IgD-negative memory B cell (primary cell): ENCODE data around the gene FAM90A26. TPM values are rescaled to one million over a fixed set of nuclear protein-coding genes. Genes with fewer than 3 reads are reported as not detected.
"Not testable (repeated sequence)": the region's sequence is repeated elsewhere in the genome, so short reads cannot be mapped to it uniquely, and the experiment has no call there.

Experiments
- H3K27ac Mint-ChIP-seq, 3 donors: one replicate each; pipeline ENCODE4 v1.8.0; 2020 to 2022; ENCODE audit warnings: mild to moderate bottlenecking in 3 of 3, mixed read lengths in 3 of 3, moderate library complexity in 1 of 3
- H3K27me3 Mint-ChIP-seq: one replicate; pipeline ENCODE4 v1.8.0; 2021; ENCODE audit warnings: mixed read lengths
- H3K36me3 Mint-ChIP-seq: one replicate; pipeline ENCODE4 v1.8.0; 2020; ENCODE audit warnings: mild to moderate bottlenecking, mixed read lengths
- H3K4me1 Mint-ChIP-seq, 3 donors: one replicate each; pipeline ENCODE4 v1.8.0; 2020 to 2022; ENCODE audit warnings: mixed read lengths in 3 of 3, mild to moderate bottlenecking in 1 of 3
- H3K4me3 Mint-ChIP-seq, 4 donors: one replicate each; pipeline ENCODE4 v1.8.0; 2020 to 2022; ENCODE audit warnings: mild to moderate bottlenecking in 4 of 4, mixed read lengths in 4 of 4, moderate library complexity in 3 of 4
- H3K9me3 Mint-ChIP-seq, 3 donors: one replicate each; pipeline ENCODE4 v1.8.0; 2020 to 2021; ENCODE audit warnings: mixed read lengths in 3 of 3, mild to moderate bottlenecking in 1 of 3
- polyA plus RNA-seq: library from polyadenylated mRNA; unstranded; fragments of 300-500 nt; fragmentation: Illumina TruSeq; gene quantifications from one replicate; pipeline ENCODE4 v1.2.3, GENCODE V29; 2021

The FAM90A26 gene, protein sequence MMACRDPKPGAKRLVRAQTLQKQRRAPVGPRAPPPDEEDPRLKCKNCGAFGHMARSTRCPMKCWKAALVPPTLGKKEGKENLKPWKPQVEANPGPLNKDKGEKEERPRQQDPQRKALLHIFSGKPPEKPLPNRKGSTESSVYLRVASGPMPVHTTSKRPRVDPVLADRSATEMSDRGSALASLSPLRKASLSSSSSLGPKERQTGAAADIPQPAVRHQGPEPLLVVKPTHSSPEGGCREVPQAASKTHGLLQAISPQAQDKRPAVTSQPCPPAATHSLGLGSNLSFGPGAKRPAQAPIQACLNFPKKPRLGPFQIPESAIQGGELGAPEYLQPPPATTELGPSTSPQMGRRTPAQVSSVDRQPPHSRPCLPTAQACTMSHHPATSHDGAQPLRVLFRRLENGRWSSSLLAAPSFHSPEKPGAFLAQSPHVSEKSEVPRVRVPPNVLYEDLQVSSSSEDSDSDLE
- not detected for polyA plus RNA-seq

GRCh38 chr4:9169791-9170459 is at the start of gene FAM90A26:
Gene FAM90A26 (plus strand): TSS chr4:9170409. CDS start chr4:9173173, 2,764 bp downstream.
- not testable (repeated sequence) for H3K27ac Mint-ChIP-seq, H3K4me3 Mint-ChIP-seq, H3K27me3 Mint-ChIP-seq, H3K36me3 Mint-ChIP-seq, H3K4me1 Mint-ChIP-seq, H3K9me3 Mint-ChIP-seq

GRCh38 chr4:9122711-9123110 is 47.5 kb upstream of the FAM90A26 start:
- not testable (repeated sequence) for H3K36me3 Mint-ChIP-seq, H3K27ac Mint-ChIP-seq, H3K9me3 Mint-ChIP-seq, H3K27me3 Mint-ChIP-seq, H3K4me3 Mint-ChIP-seq, H3K4me1 Mint-ChIP-seq

DNA sequence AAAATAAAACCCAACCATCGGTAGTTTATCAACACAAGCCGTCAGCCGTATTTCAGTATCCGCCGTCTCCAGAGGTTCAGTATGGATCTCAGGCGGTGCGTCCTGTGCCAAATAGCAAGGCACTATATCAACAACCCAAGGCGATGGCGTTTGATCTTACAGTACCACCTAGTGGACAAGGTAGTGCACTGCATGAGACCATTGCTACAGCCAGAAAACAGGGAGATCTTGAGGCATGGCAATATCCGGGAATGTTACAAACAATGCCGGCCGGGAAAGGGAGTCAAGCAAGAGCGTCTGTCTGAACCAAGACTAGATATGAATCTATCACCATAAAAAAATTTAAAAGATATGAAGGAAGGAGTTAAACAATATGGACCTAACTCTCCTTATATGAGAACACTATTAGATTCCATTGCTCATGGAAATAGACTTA is 46.6 kb upstream of the FAM90A26 start:
- not testable (repeated sequence) for H3K4me1 Mint-ChIP-seq, H3K4me3 Mint-ChIP-seq

GRCh38 chr4:9125601-9126161 is 44.5 kb upstream of the FAM90A26 start:
- not testable (repeated sequence) for H3K4me1 Mint-ChIP-seq, H3K36me3 Mint-ChIP-seq, H3K9me3 Mint-ChIP-seq, H3K4me3 Mint-ChIP-seq, H3K27ac Mint-ChIP-seq, H3K27me3 Mint-ChIP-seq

More for the DNA sequence above, 46.6 kb upstream of the FAM90A26 start:
- H3K27ac Mint-ChIP-seq, H3K27me3 Mint-ChIP-seq, H3K9me3 Mint-ChIP-seq, H3K36me3 Mint-ChIP-seq: not testable (repeated sequence)

- H3K27ac Mint-ChIP-seq, H3K27me3 Mint-ChIP-seq, H3K4me3 Mint-ChIP-seq: not testable (repeated sequence)
Measured at GRCh38 chr4:9131420-9131819, 38.8 kb upstream of the FAM90A26 start.

GRCh38 chr4:9132849-9133248 is 37.4 kb upstream of the FAM90A26 start:
- H3K4me1 Mint-ChIP-seq, H3K9me3 Mint-ChIP-seq: not testable (repeated sequence)

More at GRCh38 chr4:9131420-9131819, 38.8 kb upstream of the FAM90A26 start:
- H3K36me3 Mint-ChIP-seq, H3K9me3 Mint-ChIP-seq, H3K4me1 Mint-ChIP-seq: not testable (repeated sequence)

DNA sequence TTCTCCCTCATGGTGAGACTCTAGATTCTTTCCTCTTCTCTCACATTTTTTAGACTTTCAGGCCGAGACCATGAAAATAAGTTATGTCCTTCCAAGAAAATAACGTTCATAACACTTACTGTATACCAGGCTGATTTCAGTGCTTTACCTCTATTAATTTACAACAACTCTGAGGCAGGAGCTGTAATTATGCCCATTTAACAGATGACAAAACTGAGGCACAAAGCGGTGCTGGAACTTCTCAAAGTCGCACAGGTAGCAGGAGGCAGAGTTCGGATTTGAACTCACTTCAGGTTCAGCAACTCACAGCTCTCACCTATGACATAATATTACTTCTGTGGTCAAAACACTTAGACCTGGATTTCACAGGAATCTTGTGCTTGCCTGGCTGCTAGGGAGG is 36.2 kb upstream of the FAM90A26 start:
- H3K9me3 Mint-ChIP-seq, H3K4me3 Mint-ChIP-seq, H3K4me1 Mint-ChIP-seq, H3K36me3 Mint-ChIP-seq, H3K27me3 Mint-ChIP-seq, H3K27ac Mint-ChIP-seq: not testable (repeated sequence)

More at GRCh38 chr4:9132849-9133248, 37.4 kb upstream of the FAM90A26 start:
- H3K27ac Mint-ChIP-seq, H3K27me3 Mint-ChIP-seq, H3K36me3 Mint-ChIP-seq: not testable (repeated sequence)
- peak overlapping the region in 1 of 4 donors; percentile 47 for H3K4me3 Mint-ChIP-seq

DNA sequence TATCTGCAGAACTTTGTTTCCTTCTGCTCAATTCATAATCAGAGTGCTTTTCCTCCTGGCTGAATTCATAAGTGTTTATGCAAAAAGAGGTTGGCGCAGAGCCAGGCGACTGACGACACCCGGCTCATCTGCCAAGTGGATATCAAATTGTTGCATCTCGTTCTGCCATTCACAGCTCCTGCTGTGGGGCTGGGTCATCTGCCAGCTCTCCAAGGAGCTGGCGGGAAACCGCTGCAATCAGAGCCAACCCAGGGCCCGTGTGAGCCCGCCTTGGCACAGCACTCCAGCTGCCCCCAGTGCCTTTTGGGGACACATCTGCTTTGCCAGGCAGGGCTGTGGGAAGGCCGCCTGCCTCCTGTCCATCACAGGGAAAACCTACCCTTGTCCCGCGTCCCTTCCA is 35.7 kb upstream of the FAM90A26 start:
- not testable (repeated sequence) for H3K27ac Mint-ChIP-seq, H3K36me3 Mint-ChIP-seq, H3K4me3 Mint-ChIP-seq, H3K9me3 Mint-ChIP-seq, H3K27me3 Mint-ChIP-seq, H3K4me1 Mint-ChIP-seq

GRCh38 chr4:9141050-9141449 is 29.2 kb upstream of the FAM90A26 start:
- H3K9me3 Mint-ChIP-seq, H3K27me3 Mint-ChIP-seq, H3K36me3 Mint-ChIP-seq, H3K4me1 Mint-ChIP-seq, H3K4me3 Mint-ChIP-seq, H3K27ac Mint-ChIP-seq: not testable (repeated sequence)

DNA sequence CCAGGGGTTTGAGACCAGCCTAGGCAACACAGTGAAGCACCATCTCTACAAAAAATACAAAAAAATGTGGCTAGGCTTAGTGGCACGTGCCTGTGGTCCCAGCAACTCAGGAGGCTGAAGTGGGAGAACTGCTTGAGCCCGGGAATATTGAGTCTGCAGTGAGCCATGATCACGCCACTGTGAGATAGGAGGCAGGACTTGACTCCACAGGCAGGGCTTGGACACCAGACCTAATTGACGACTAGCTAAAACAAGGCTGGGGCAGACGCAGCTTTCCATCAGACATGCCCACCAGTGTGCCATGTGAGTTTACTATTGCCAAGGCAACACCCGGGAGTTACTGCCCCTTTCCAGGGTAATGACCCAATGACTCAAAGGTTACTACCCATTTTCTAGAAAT is 27.4 kb upstream of the FAM90A26 start:
- not testable (repeated sequence) for H3K27ac Mint-ChIP-seq, H3K36me3 Mint-ChIP-seq, H3K4me1 Mint-ChIP-seq, H3K9me3 Mint-ChIP-seq, H3K4me3 Mint-ChIP-seq, H3K27me3 Mint-ChIP-seq

DNA sequence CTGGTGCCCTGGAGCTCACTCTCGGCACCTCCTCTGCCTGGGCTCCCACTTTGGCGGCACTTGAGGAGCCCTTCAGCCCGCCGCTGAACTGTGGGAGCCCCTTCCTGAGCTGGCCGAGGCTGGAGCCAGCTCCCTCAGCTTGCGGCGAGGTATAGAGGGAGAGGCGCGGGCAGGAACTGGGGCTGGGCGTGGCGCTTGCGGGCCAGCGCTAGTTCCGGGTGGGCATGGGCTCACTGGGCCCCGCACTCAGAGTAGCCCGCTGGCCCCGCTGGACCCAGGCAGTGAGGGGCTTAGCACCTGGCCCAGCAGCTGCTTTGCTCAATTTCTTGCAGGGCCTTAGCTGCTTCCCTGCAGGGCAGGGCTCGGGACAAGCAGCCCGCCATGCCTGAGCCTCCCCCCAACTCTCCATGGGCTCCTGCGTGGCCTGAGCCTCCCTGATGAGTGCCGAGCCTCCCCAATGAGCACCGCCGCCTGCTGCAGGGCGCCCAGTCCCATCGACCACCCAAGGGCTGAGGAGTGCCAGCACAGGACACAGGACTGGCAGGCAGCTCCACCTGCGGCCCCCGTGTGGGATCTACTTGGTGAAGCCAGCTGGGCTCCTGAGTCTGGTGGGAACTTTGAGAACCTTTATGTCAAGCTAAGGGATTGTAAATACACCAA is 26.7 kb upstream of the FAM90A26 start:
- Mint-ChIP-seq H3K9me3 (no peaks in the 10 kb centered on the region), H3K4me1 (no peaks in the 10 kb centered on the region), H3K27me3 (no peaks in the 10 kb centered on the region), H3K36me3 (no peaks in the 10 kb centered on the region), H3K4me3 (no peak overlapping the region), H3K27ac (no peak overlapping the region)

DNA sequence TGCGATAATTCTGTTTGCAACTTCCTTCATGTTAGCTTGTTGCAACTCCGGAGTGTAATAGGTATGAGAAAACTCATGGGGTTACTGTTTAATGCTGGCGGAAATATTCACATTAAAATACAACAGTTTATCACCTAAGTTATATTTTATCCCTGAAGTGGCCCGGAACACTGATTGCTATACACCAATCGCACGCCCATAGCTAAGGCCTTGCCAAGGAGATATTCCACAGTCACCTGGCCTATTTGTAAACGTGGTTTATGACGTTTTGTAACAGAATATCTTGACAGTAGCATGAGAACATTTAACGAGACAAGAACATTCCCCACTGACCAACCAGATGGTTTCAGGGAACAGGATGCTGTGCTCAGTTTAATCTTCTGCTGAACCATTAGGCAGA is 23.2 kb upstream of the FAM90A26 start:
- no peaks in the 10 kb centered on the region for H3K9me3 Mint-ChIP-seq
- peaks cover 0 to 5% (median 2%) of the 10 kb centered on the region in 3 donors for H3K4me1 Mint-ChIP-seq
- H3K36me3 Mint-ChIP-seq = no peaks in the 10 kb centered on the region
- H3K27me3 Mint-ChIP-seq = no peaks in the 10 kb centered on the region
- no peak overlapping the region for H3K27ac Mint-ChIP-seq
- no peak overlapping the region for H3K4me3 Mint-ChIP-seq

GRCh38 chr4:9147368-9147767 is 22.8 kb upstream of the FAM90A26 start:
- not testable (repeated sequence) for H3K27me3 Mint-ChIP-seq, H3K27ac Mint-ChIP-seq, H3K4me1 Mint-ChIP-seq, H3K9me3 Mint-ChIP-seq, H3K36me3 Mint-ChIP-seq
- peak overlapping the region in 1 of 4 donors; percentile 65 for H3K4me3 Mint-ChIP-seq

DNA sequence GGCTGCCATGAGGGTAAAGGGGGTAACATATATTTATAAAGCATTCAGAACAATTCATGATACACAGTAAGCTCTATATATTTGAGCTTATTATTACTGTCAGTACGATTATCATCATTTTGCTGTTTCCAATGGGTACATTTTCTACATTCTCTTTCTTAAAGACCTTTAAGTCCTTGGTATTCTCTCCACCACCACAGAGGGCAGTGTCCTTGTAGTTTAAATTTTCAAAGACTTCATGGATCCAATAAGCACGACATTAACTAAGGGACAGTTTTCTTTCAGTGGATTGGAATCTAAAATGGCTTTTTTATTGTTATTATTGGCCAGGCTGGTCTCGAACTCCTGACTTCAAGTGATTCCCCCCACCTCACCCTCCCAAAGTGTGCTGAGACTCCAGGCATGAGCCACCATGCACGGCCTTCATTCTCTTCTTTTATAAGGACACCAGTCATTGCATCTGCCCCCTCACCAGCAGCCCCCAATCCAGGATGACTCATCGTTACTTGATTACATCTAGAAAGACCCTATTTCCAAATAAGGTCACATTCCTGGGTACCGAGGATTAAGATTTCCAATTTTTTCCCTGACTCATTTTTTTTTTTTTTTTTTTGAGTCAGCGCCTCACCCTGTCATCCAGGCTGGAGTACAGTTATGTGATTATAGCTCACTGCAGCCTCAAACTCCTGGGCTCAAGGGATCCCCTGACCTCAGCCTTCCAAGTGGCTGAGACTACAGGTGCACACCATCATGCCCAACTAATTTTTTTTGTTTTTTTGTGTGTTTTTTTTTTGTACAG is 21.4 kb upstream of the FAM90A26 start:
- not testable (repeated sequence) for H3K27ac Mint-ChIP-seq, H3K27me3 Mint-ChIP-seq, H3K4me1 Mint-ChIP-seq, H3K9me3 Mint-ChIP-seq, H3K36me3 Mint-ChIP-seq
- peak overlapping the region in 1 of 4 donors; percentile 26 for H3K4me3 Mint-ChIP-seq

GRCh38 chr4:9151809-9152179 is 18.4 kb upstream of the FAM90A26 start:
- H3K27me3 Mint-ChIP-seq, H3K4me1 Mint-ChIP-seq, H3K36me3 Mint-ChIP-seq, H3K9me3 Mint-ChIP-seq: not testable (repeated sequence)
- peak overlapping the region; percentile 92 to 100 (median 98) for H3K4me3 Mint-ChIP-seq
- peak overlapping the region in 1 of 3 donors; percentile 5 for H3K27ac Mint-ChIP-seq
